A673 (cell line): ENCODE measurements around the gene SHISAL1.

ENCODE experiments used
- CTCF ChIP-seq: fragments of 300-800, 200-600 bp; sonication (generic); conservative IDR thresholded peaks from 2 replicates; pipeline ENCODE4 v1.5.1; 2017; ENCODE audit warnings: low read depth, mild to moderate bottlenecking, antibody characterized with exemption, low read length, moderate library complexity, mixed read lengths
- EZH2 ChIP-seq: fragments of 200-600 bp; sonication (generic); IDR thresholded peaks from 2 replicates; pipeline ENCODE4 v1.6.1; 2017; ENCODE audit warnings: borderline replicate concordance, low read depth, mild to moderate bottlenecking, mixed read lengths, antibody characterized with exemption, low read length; ENCODE audit not compliant: poor library complexity, severe bottlenecking

GRCh38 chr22:44225091-44225689 is 87.6 kb downstream of the SHISAL1 start:
- TF ChIP-seq CTCF (no peak), EZH2 (no peak)
